Activated CD8-positive, alpha-beta T cell treated with anti-CD3 and anti-CD28 coated beads for 36 hours (primary cell): Measurements from ENCODE around the gene ZNF747. TPM values are rescaled to one million over a fixed set of nuclear protein-coding genes. Genes with fewer than 3 reads are reported as not detected.

Experiments
- ATAC-seq: fragments of 200-7000 bp; cut with Tn5 transposase; one replicate; pipeline ENCODE4 v1.10.0; 2021; ENCODE audit warnings: mild to moderate bottlenecking, moderate library complexity
- CTCF ChIA-PET: fragments of 350-600 bp; sonication (Branson Sonifier 250); formaldehyde crosslinking; loops from one replicate; lab custom pipeline; 2021; ENCODE audit warnings: antibody characterized with exemption; lab: Charles Lee
- POLR2A ChIA-PET: fragments of 350-600 bp; sonication (Branson Sonifier 250); formaldehyde crosslinking; loops from one replicate; lab custom pipeline; 2021; ENCODE audit warnings: antibody characterized with exemption; lab: Charles Lee
- DNase-seq: peaks from one replicate; pipeline ENCODE4 v3.0.0-alpha.2; 2020
- H3K27ac Mint-ChIP-seq: one replicate; pipeline ENCODE4 v1.8.0; 2021; ENCODE audit warnings: mild to moderate bottlenecking, mixed read lengths
- H3K27me3 Mint-ChIP-seq: one replicate; pipeline ENCODE4 v1.8.0; 2021; ENCODE audit warnings: mixed read lengths
- H3K36me3 Mint-ChIP-seq: one replicate; pipeline ENCODE4 v1.8.0; 2021; ENCODE audit warnings: low read depth, mixed read lengths
- H3K4me1 Mint-ChIP-seq: one replicate; pipeline ENCODE4 v1.8.0; 2021; ENCODE audit warnings: low read depth, mixed read lengths
- H3K4me3 Mint-ChIP-seq: one replicate; pipeline ENCODE4 v1.8.0; 2021; ENCODE audit warnings: mild to moderate bottlenecking, moderate library complexity, mixed read lengths
- H3K9me3 Mint-ChIP-seq: one replicate; pipeline ENCODE4 v1.8.0; 2021; ENCODE audit warnings: mixed read lengths
- CTCF ChIP-seq: fragments of 200-600 bp; IDR thresholded peaks from one replicate; pipeline ENCODE4 v1.8.0; 2022; ENCODE audit warnings: antibody characterized with exemption, mild to moderate bottlenecking
- intact Hi-C: fragments of 100-400 bp; cut with micrococcal nuclease; formaldehyde crosslinking; loops from one replicate; pipeline ENCODE4 v1.10.0; 2022
- total RNA-seq, 2 experiments: library from RNA; stranded (reverse); gene quantifications; one replicate each; pipeline ENCODE4 v1.2.3, GENCODE V29; 2021

Gene ZNF747
- total RNA-seq, 2 experiments from 2014 or later, result 6.7 to 7.9 TPM

GRCh38 chr16:30532285-30533145 lies 2.1 kb downstream of the ZNF747 start:
- no peak for ATAC-seq
- peaks cover 33% of the 10 kb centered on the region for H3K36me3 Mint-ChIP-seq
- ChIA-PET POLR2A (interaction anchor here (3.7 to 4.7 kb wide), 3 partner anchors 12 to 39 kb away, joined by 17 to 42 read pairs (median 29); partner anchors contain the start of gene ZNF688), CTCF (interaction anchor here (0.8 kb wide), 1 partner anchor 83 kb away, joined by 3 read pairs; no protein-coding TSS in a partner anchor)
- intact Hi-C loops, result no loop called here
- peak overlapping the region; percentile 58 for H3K27ac Mint-ChIP-seq
- TF ChIP-seq CTCF, result no peak
- no peaks in the 10 kb centered on the region for H3K27me3 Mint-ChIP-seq
- H3K4me3 Mint-ChIP-seq, result peak overlapping the region; percentile 86
- H3K4me1 Mint-ChIP-seq, result peaks cover 42% of the 10 kb centered on the region
- no peaks in the 10 kb centered on the region for H3K9me3 Mint-ChIP-seq
- no peak for DNase-seq

GRCh38 chr16:30530163-30531037 lies 4.3 kb downstream of the ZNF747 start:
- intact Hi-C loops, result no loop called here
- ATAC-seq, result no peak

GRCh38 chr16:30528799-30529457 lies 5.7 kb downstream of the ZNF747 start:
- POLR2A ChIA-PET, result interaction anchor here (0.7 to 1.1 kb wide), 3 partner anchors 11 to 81 kb away, joined by 3 read pairs; no protein-coding TSS in a partner anchor
- no peak for TF ChIP-seq CTCF
- H3K27me3 Mint-ChIP-seq, result no peaks in the 10 kb centered on the region
- H3K36me3 Mint-ChIP-seq, result peaks cover 11% of the 10 kb centered on the region
- no peak overlapping the region for H3K4me3 Mint-ChIP-seq
- CTCF ChIA-PET, result interaction anchor here (1.0 to 4.4 kb wide), 3 partner anchors 69 to 87 kb away, joined by 3 to 20 read pairs (median 14); partner anchors contain the start of gene SEPHS2
- H3K9me3 Mint-ChIP-seq, result no peaks in the 10 kb centered on the region
- DNase-seq, result no peak
- H3K27ac Mint-ChIP-seq, result peak overlapping the region; percentile 39
- no peak for ATAC-seq
- intact Hi-C loops, result no loop called here
- peaks cover 38% of the 10 kb centered on the region for H3K4me1 Mint-ChIP-seq

More at GRCh38 chr16:30530163-30531037, 4.3 kb downstream of the ZNF747 start:
- POLR2A ChIA-PET, result interaction anchor here (1.0 to 1.1 kb wide), 2 partner anchors 11 to 128 kb away, joined by 4 to 5 read pairs; partner anchors contain the start of gene FBRS
- TF ChIP-seq CTCF, result no peak
- H3K27me3 Mint-ChIP-seq, result no peaks in the 10 kb centered on the region
- H3K36me3 Mint-ChIP-seq, result peaks cover 16% of the 10 kb centered on the region
- no peak for DNase-seq
- H3K27ac Mint-ChIP-seq, result peak overlapping the region; percentile 52
- CTCF ChIA-PET, result interaction anchor here (0.7 to 4.4 kb wide), 5 partner anchors 27 to 101 kb away, joined by 3 to 20 read pairs (median 5); partner anchors contain the start of genes DCTPP1 and ZNF764
- no peaks in the 10 kb centered on the region for H3K9me3 Mint-ChIP-seq
- H3K4me3 Mint-ChIP-seq, result no peak overlapping the region
- peaks cover 34% of the 10 kb centered on the region for H3K4me1 Mint-ChIP-seq

DNA sequence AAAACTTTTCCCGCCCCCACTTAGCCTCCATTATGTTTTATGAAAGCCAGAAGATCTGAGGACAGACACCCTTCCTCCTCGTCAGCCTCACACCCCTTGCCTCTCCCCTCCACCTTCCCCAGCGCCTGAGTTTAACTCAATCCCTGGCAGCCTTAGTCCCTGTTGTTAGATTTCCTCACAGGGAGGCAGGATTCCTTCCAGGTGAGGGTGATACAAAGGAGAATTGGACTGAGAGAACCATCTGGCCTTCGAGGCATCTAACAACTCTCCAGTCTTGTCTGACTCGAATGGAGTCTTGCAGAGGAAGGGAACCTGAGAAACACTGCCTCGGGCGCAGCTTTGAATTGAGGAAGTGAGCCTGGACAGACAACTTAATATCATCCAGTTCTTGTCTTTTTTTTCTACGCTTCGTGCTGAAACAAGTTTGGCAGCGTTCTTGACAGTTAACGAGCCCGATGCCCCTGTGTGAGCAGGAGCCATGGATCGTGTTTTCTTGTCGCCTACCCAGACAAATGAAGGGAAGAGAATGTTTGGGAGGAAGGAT lies 7.0 kb downstream of the ZNF747 start:
- no peak for TF ChIP-seq CTCF
- Mint-ChIP-seq H3K27me3 (no peaks in the 10 kb centered on the region), H3K27ac (peak overlapping the region; percentile 63), H3K4me3 (peak overlapping the region; percentile 74), H3K9me3 (no peaks in the 10 kb centered on the region), H3K36me3 (peaks cover 7% of the 10 kb centered on the region), H3K4me1 (peaks cover 33% of the 10 kb centered on the region)
- ChIA-PET POLR2A (interaction anchor here (1.1 to 1.3 kb wide), 3 partner anchors 8 to 44 kb away, joined by 5 to 7 read pairs (median 5); partner anchors contain the start of genes ZNF688 and ZNF764), CTCF (interaction anchor here (0.8 to 4.4 kb wide), 5 partner anchors 8 to 118 kb away, joined by 3 to 20 read pairs (median 4); partner anchors contain the start of gene DCTPP1)
- ATAC-seq, result no peak
- intact Hi-C loops, result no loop called here
- DNase-seq, result no peak
